Pancreas (tissue), 10 donors: ENCODE data around the gene SYT12. TPM values are rescaled to one million over a fixed set of nuclear protein-coding genes. Genes with fewer than 3 reads are reported as not detected.

ENCODE experiments used
- ATAC-seq, 4 donors: fragments of 200-7000 bp; cut with Tn5 transposase; one replicate each; pipeline versions ENCODE4 v1.8.0 to v1.9.1; 2020; ENCODE audit warnings: mild to moderate bottlenecking in 4 of 4, moderate library complexity in 4 of 4
- DNase-seq, 6 donors: peaks; one replicate each; pipeline ENCODE4 v3.0.0-alpha.2; 2020
- FAIRE-seq: peaks from 2 replicates; lab custom pipeline; 2012; peaks lifted over from hg19 to GRCh38; lab: Jason Lieb, UNC
- H3K27ac ChIP-seq, 4 donors: fragments of 200-600 bp; sonication (generic); 1 replicate in 3 of 4; 2 replicates in 1 of 4; pipeline versions ENCODE4 v1.5.0 to v1.8.0; 2020
- H3K27me3 ChIP-seq, 4 donors: fragments of 200-600 bp; one replicate each; pipeline ENCODE4 v1.8.0; 2021
- H3K36me3 ChIP-seq, 3 donors: fragments of 200-600 bp; sonication (generic) in 1 of 3; one replicate each; pipeline versions ENCODE4 v1.5.0 to v1.8.0; 2020 to 2021
- H3K4me1 ChIP-seq, 3 donors: fragments of 200-600 bp; one replicate each; pipeline ENCODE4 v1.8.0; 2021
- H3K4me3 ChIP-seq, 4 donors: fragments of 200-600 bp; sonication (generic) in 2 of 4; one replicate each; pipeline versions ENCODE4 v1.5.0 to v1.8.0; 2020 to 2021
- H3K9me3 ChIP-seq, 4 donors: fragments of 200-600 bp; one replicate each; pipeline ENCODE4 v1.8.0; 2021
- WGBS, 2 donors: extraction: QIAGEN DNeasy Blood & Tissue Kit; methylation state at CpG; one replicate each; pipeline ENCODE4 v1.1.7; 2013; 5-methylcytosine and 5-hydroxymethylcytosine counted together
- intact Hi-C, 3 donors: fragments of 100-400 bp; cut with DNase I; formaldehyde crosslinking; loops; one replicate each; pipeline versions ENCODE4 v1.11.1 to v1.14.2; 2022
- polyA plus RNA-seq, 2 donors: library from polyadenylated mRNA; stranded (reverse); fragments of 200-250 nt; gene quantifications; one replicate each; pipeline ENCODE4 v1.2.3, GENCODE V29; 2013
- total RNA-seq, 6 donors: library from RNA; stranded (reverse); fragmentation: NEBNext Ultra II Directional in 4 of 6; extraction: Animal tissue kit (Norgen Biotek cat#: 25700) in 4 of 6; gene quantifications; one replicate each; pipeline versions ENCODE4 v1.2.1 to v1.2.4, GENCODE V29; 2021 to 2023
- TF ChIP-seq, protein P1 (sequence below), 4 donors: fragments of 200-600 bp; sonication (generic) in 3 of 4; IDR thresholded peaks; one replicate each; pipeline versions ENCODE4 v1.5.0 to v1.8.0; 2021; ENCODE audit warnings: antibody characterized with exemption in 4 of 4
- donor health status: healthy with polysubstance abuse.
- donor health status: DM: no; HTN: no; CAD: no; lungs with moderate emphysema.
- donor health status: DM: no; HTN: no; CAD: no.
- donor health status: control.
- donor health status: control.
- donor health status: Bipolar disorder and iron deficiency.
- donor health status: DM: yes; HTN: yes; CAD: no.
- donor health status: DM: no; HTN: no; CAD: no.
- donor health status: DM: no; HTN: no; CAD: no.
- donor health status: DM: yes; HTN: yes; CAD: no.

Gene SYT12
- total and polyA plus RNA-seq, 8 donors: 0.19 to 2.6 (median 0.42) TPM

DNA sequence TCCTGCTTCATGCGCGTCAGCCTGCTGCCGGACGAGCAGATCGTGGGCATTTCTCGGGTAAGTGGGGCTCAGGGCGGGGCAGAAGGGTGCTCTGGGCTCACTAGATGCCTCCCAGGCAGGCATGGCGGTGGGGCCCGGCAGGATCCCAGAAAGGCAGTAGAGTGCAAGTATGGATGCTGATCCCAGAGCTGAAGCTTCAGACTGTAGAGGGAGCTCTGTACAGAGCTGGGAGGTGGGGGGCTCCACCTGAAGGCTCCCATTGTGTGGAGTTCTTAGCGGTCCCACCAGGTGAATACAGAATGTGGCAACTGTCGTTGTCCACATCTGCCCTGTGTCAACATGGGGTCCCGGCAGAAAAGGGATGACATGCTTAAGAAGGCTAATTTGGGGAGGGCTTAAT, 17.2 kb downstream of the SYT12 start:
- H3K9me3 ChIP-seq: no peaks in the 10 kb centered on the region
- H3K4me1 ChIP-seq: no peaks in the 10 kb centered on the region
- H3K27ac ChIP-seq: no peak overlapping the region
- no peak for ATAC-seq
- no peak for FAIRE-seq
- H3K27me3 ChIP-seq: no peaks in the 10 kb centered on the region
- no peak overlapping the region for H3K4me3 ChIP-seq
- DNase-seq: no peak
- TF ChIP-seq, protein P1, sequence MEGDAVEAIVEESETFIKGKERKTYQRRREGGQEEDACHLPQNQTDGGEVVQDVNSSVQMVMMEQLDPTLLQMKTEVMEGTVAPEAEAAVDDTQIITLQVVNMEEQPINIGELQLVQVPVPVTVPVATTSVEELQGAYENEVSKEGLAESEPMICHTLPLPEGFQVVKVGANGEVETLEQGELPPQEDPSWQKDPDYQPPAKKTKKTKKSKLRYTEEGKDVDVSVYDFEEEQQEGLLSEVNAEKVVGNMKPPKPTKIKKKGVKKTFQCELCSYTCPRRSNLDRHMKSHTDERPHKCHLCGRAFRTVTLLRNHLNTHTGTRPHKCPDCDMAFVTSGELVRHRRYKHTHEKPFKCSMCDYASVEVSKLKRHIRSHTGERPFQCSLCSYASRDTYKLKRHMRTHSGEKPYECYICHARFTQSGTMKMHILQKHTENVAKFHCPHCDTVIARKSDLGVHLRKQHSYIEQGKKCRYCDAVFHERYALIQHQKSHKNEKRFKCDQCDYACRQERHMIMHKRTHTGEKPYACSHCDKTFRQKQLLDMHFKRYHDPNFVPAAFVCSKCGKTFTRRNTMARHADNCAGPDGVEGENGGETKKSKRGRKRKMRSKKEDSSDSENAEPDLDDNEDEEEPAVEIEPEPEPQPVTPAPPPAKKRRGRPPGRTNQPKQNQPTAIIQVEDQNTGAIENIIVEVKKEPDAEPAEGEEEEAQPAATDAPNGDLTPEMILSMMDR (IDR thresholded peaks at IDR 0.05): no peak
- WGBS, 2 donors: 64 to 68% methylated on average over 12 of the region's 12 CpGs
- intact Hi-C loops: no loop called here
- H3K36me3 ChIP-seq: no peaks in the 10 kb centered on the region

DNA sequence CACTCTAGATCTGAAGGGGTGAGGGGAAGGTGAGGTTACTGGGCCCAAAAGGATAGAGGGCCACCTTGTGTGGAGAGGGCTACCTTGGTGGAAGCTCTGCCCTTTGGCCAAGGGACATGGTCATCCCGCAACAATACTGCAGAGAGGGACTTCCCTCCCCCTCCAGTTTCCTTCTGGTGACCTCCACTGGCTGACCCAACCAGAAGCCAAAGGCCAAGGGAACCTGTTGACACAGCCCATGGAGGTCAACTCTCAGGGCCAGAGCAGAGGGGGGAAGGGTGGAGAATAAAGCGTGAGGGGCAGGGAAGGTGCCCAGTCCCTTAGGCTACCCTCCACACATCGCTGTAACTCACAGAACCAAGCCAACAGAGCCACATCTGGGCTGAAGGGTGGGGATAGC, 18.7 kb downstream of the SYT12 start:
- WGBS, 2 donors: 73% methylated on average over 3 of the region's 3 CpGs
- Histone ChIP-seq H3K4me1 (no peaks in the 10 kb centered on the region), H3K27me3 (no peaks in the 10 kb centered on the region), H3K4me3 (no peak overlapping the region), H3K36me3 (no peaks in the 10 kb centered on the region), H3K27ac (no peak overlapping the region), H3K9me3 (no peaks in the 10 kb centered on the region)
- ATAC-seq: no peak
- intact Hi-C loops: no loop called here
- DNase-seq: no peak
- FAIRE-seq: no peak
- TF ChIP-seq, protein P1 (IDR thresholded peaks at IDR 0.05): no peak

DNA sequence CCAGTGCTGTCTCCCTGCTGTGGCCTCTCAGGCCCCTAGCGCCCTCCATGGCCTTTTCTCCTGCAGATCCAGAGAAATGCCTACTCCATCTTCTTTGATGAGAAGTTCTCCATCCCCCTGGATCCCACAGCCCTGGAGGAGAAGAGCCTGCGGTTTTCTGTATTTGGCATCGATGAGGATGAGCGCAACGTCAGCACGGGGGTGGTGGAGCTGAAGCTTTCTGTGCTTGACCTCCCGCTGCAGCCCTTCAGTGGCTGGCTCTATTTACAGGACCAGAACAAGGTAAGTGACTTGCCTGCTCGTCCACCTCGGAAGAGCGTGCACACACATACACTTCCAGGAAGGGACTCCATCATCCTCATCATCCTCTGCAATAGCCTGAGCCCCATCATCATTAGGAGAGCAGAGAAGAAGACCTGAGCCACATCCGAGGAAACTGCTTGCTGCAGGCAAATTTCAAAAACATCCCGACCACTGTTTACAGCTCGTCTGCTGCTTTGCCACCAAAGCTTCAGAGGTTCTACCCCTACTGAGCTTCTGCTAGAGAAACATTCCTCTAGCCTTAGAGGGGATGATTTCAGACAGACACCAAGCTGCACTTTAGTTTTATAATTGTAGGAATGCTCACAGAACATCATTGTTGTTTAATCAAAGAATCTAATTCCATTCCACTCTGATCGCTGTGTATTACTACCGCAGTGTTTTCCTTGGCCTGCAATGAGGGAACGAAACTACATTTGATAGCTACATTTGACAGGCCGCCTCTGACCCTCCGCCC, 20.8 kb downstream of the SYT12 start:
- TF ChIP-seq, protein P1 (IDR thresholded peaks at IDR 0.05): no peak
- no peak overlapping the region for H3K27ac ChIP-seq
- WGBS, 2 donors: 72 to 73% methylated on average over 18 of the region's 18 CpGs
- intact Hi-C loops: no loop called here
- H3K9me3 ChIP-seq: no peaks in the 10 kb centered on the region
- no peak overlapping the region for H3K4me3 ChIP-seq
- DNase-seq (no peak), ATAC-seq (no peak), FAIRE-seq (no peak)
- no peaks in the 10 kb centered on the region for H3K4me1 ChIP-seq
- no peaks in the 10 kb centered on the region for H3K27me3 ChIP-seq
- no peaks in the 10 kb centered on the region for H3K36me3 ChIP-seq

DNA sequence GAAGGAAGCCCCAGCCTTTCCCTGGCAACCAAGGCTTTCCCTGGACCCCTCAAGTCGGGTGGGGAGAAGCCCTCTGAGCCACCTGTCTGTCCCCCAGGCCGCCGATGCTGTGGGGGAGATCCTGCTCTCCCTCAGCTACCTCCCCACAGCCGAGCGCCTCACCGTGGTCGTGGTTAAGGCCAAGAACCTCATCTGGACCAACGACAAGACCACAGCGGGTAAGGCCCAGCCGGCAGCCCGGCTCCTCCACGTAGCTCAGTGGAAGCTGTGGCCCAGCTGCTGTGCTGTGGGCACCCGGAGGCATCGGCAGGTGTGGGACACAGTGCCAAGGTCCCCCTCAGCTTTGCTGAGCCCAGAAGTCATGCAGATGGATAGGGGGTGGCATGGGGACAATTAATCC, 21.6 kb downstream of the SYT12 start:
- 58 to 73% methylated on average over 14 of the region's 14 CpGs for WGBS, 2 donors
- Histone ChIP-seq H3K9me3 (no peaks in the 10 kb centered on the region), H3K4me1 (no peaks in the 10 kb centered on the region), H3K4me3 (no peak overlapping the region), H3K36me3 (no peaks in the 10 kb centered on the region), H3K27ac (no peak overlapping the region), H3K27me3 (no peaks in the 10 kb centered on the region)
- TF ChIP-seq, protein P1 (IDR thresholded peaks at IDR 0.05): no peak
- intact Hi-C loops: no loop called here
- ATAC-seq (no peak), DNase-seq (no peak), FAIRE-seq (no peak)

DNA sequence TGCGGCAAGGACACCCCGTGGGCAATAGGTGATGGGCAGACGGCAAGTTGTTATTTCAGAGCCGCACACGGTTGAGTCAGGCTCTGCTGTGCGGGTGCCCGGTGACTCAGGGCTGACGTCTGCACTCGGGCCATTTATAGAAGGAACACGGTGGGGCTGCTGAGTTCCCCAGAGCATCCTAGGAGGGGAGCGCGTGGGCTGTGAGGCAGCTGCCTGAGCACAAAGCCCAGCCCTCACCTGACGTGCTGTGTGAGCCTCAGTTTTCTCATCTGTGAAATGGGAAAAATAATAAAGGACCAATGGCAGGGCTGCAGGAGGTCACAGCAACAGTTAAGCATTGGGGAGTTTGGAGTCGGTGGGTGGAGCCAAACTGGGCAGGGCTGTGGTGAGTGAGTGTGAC, 22.4 kb downstream of the SYT12 start:
- 61 to 68% methylated on average over 14 of the region's 14 CpGs for WGBS, 2 donors
- Histone ChIP-seq H3K36me3 (no peaks in the 10 kb centered on the region), H3K4me1 (no peaks in the 10 kb centered on the region), H3K9me3 (no peaks in the 10 kb centered on the region), H3K4me3 (no peak overlapping the region), H3K27ac (no peak overlapping the region), H3K27me3 (no peaks in the 10 kb centered on the region)
- FAIRE-seq (no peak), ATAC-seq (no peak), DNase-seq (no peak)
- intact Hi-C loops: no loop called here
- TF ChIP-seq, protein P1 (IDR thresholded peaks at IDR 0.05): no peak
